K562 (cell line): ENCODE results near the gene PTPN1. TPM values are rescaled to one million over a fixed set of nuclear protein-coding genes. Genes with fewer than 3 reads are reported as not detected.

ENCODE experiments used
- ATAC-seq: fragments of 200-7000 bp; cut with Tn5 transposase; 3 replicates; pipeline ENCODE4 v1.9.1; 2020; ENCODE audit warnings: moderate library complexity
- BruUV-seq: library from RNA; stranded (reverse); fragments of 400-500 nt; replicated peaks from 2 replicates; lab custom pipeline; 2021; lab: Mats Ljungman, UMichigan
- CTCF ChIA-PET: fragments of 300-600 bp; formaldehyde crosslinking; extraction: SDS; loops from one replicate; lab custom pipeline; 2021; ENCODE audit warnings: low intra/inter-chr PET ratio; lab: Yijun Ruan, JAX
- POLR2A ChIA-PET: fragments of 300-600, 350-650 bp; sonication (Branson Sonifier 250); formaldehyde crosslinking; extraction: SDS; loops from one replicate; lab custom pipeline; 2021; ENCODE audit warnings: antibody characterized with exemption, inconsistent platforms; lab: Yijun Ruan, JAX
- DNase-seq, 4 experiments: peaks; one replicate each; pipeline versions ENCODE4 v3.0.0 to v3.0.0-alpha.2; 2011 to 2018; ENCODE audit warnings: low spot score in 3 of 4, mixed read lengths in 3 of 4; ENCODE audit errors: extremely low read depth in 1 of 4
- FAIRE-seq: peaks from 2 replicates; lab custom pipeline; 2011; peaks lifted over from hg19 to GRCh38; lab: Jason Lieb, UNC
- H2AFZ ChIP-seq: 2 replicates; pipeline ENCODE4 v1.6.0; 2011; ENCODE audit warnings: low read depth, low read length, control low read depth, inconsistent platforms
- H3K27ac ChIP-seq: fragments of 200-600 bp; 3 replicates; pipeline ENCODE4 v1.8.0; 2011; ENCODE audit warnings: low read depth, mild to moderate bottlenecking, control low read depth, inconsistent platforms, low read length, moderate library complexity, mixed read lengths; ENCODE audit errors: extremely low read depth
- H3K27me3 ChIP-seq, 2 experiments: fragments of 300-600 bp in 1 of 2; 2 replicates in 1 of 2; 3 replicates in 1 of 2; pipeline versions ENCODE4 v1.6.0 to v1.8.0; 2011; ENCODE audit warnings: inconsistent platforms in 2 of 2, low read length in 2 of 2, mild to moderate bottlenecking in 1 of 2, mixed read lengths in 1 of 2, moderate library complexity in 1 of 2; ENCODE audit not compliant: control insufficient read depth in 2 of 2, insufficient read depth in 2 of 2
- H3K36me3 ChIP-seq: fragments of 300-600 bp; 3 replicates; pipeline ENCODE4 v1.8.0; 2011; ENCODE audit warnings: mild to moderate bottlenecking, low read length, inconsistent platforms; ENCODE audit not compliant: control insufficient read depth, insufficient read depth
- H3K4me1 ChIP-seq, 2 experiments: fragments of 200-600 bp in 1 of 2; replicated peaks in 1 of 2; 2 replicates in 1 of 2; 3 replicates in 1 of 2; pipeline versions ENCODE4 v1.5.1 to v1.8.0; 2011; ENCODE audit warnings: inconsistent platforms in 2 of 2, low read length in 2 of 2, mild to moderate bottlenecking in 1 of 2, mixed read lengths in 1 of 2, moderate library complexity in 1 of 2; ENCODE audit not compliant: control insufficient read depth in 2 of 2, insufficient read depth in 2 of 2
- H3K4me2 ChIP-seq: 2 replicates; pipeline ENCODE4 v1.6.1; 2011; ENCODE audit warnings: low read length, control low read depth, inconsistent platforms, mixed read lengths; ENCODE audit not compliant: insufficient read depth
- H3K4me3 ChIP-seq: fragments of 200-600 bp; sonication (generic), shearing (Covaris generic); 2 replicates; pipeline ENCODE4 v1.5.1; 2016; ENCODE audit warnings: control low read depth, inconsistent platforms
- H3K79me2 ChIP-seq: fragments of 200-600 bp; 3 replicates; pipeline ENCODE4 v1.8.0; 2011; ENCODE audit warnings: low read length, inconsistent platforms; ENCODE audit not compliant: control insufficient read depth, insufficient read depth
- H3K9ac ChIP-seq, 2 experiments: 2 replicates each; pipeline versions ENCODE4 v1.6.0 to v1.6.1; 2011; ENCODE audit warnings: low read depth in 2 of 2, low read length in 2 of 2, control low read depth in 1 of 2, inconsistent platforms in 1 of 2, mild to moderate bottlenecking in 1 of 2, mixed read lengths in 1 of 2; ENCODE audit not compliant: insufficient read depth in 1 of 2
- H3K9me1 ChIP-seq: one replicate; pipeline ENCODE4 v1.6.0; 2011; ENCODE audit warnings: inconsistent platforms, mild to moderate bottlenecking, low read length, moderate library complexity; ENCODE audit not compliant: control insufficient read depth, insufficient read depth
- H3K9me3 ChIP-seq: replicated peaks from 2 replicates; pipeline ENCODE4 v1.5.1; 2011; ENCODE audit warnings: low read depth, low read length, inconsistent platforms; ENCODE audit not compliant: control insufficient read depth, insufficient read depth
- H4K20me1 ChIP-seq: replicated peaks from 2 replicates; pipeline ENCODE4 v1.6.1; 2011; ENCODE audit warnings: low read length, inconsistent platforms, mixed read lengths; ENCODE audit not compliant: control insufficient read depth, insufficient read depth
- ESRRA ChIP-seq: fragments of 450-650 bp; IDR thresholded peaks from 2 replicates; pipeline ENCODE4 v1.6.1; 2014; ENCODE audit warnings: low read depth, mild to moderate bottlenecking, moderate library complexity, borderline replicate concordance
- GTF2B ChIP-seq: IDR thresholded peaks from 2 replicates; pipeline ENCODE4 v1.6.1; 2011; ENCODE audit not compliant: insufficient read length; ENCODE audit errors: extremely low read depth
- MCM3 ChIP-seq: fragments of 450-650 bp; IDR thresholded peaks from 2 replicates; pipeline ENCODE4 v1.6.1; 2016
- NFIX ChIP-seq: fragments of 250-450 bp; sonication (Bioruptor Pico); IDR thresholded peaks from 2 replicates; pipeline ENCODE4 v1.4.0; 2020; ENCODE audit warnings: low read depth, mild to moderate bottlenecking, moderate library complexity
- NR1H2 ChIP-seq: sonication (generic); formaldehyde crosslinking; IDR thresholded peaks from 2 replicates; pipeline ENCODE4 v1.4.0; 2020; ENCODE audit warnings: mild to moderate bottlenecking, missing genetic modification reagents
- PHF21A ChIP-seq: fragments of 450-650 bp; IDR thresholded peaks from 2 replicates; pipeline ENCODE4 v1.6.1; 2017; ENCODE audit warnings: low read depth, borderline replicate concordance
- POLR2G ChIP-seq: fragments of 200-400 bp; formaldehyde crosslinking; IDR thresholded peaks from 2 replicates; pipeline ENCODE4 v1.6.1; 2017; ENCODE audit warnings: low read depth, mild to moderate bottlenecking, antibody characterized with exemption, low read length, moderate library complexity
- RBM22 ChIP-seq: fragments of 200-400 bp; formaldehyde crosslinking; IDR thresholded peaks from 2 replicates; pipeline ENCODE4 v1.6.1; 2018; ENCODE audit warnings: low read length, low read depth; ENCODE audit not compliant: poor library complexity, severe bottlenecking
- SMARCA4 ChIP-seq: fragments of 450-650 bp; IDR thresholded peaks from 2 replicates; pipeline ENCODE4 v1.6.1; 2016
- SMARCC2 ChIP-seq: fragments of 450-650 bp; IDR thresholded peaks from 2 replicates; pipeline ENCODE4 v1.6.1; 2017; ENCODE audit warnings: antibody characterized with exemption, moderate library complexity, mild to moderate bottlenecking, low read depth
- SRF ChIP-seq, 2 experiments: fragments of 250-450, 450-650 bp in 1 of 2; sonication (Bioruptor Pico) in 1 of 2; sonication (generic) in 1 of 2; formaldehyde crosslinking; IDR thresholded peaks; 2 replicates each; pipeline versions ENCODE4 v1.5.0 to v1.5.1; 2020 to 2022; ENCODE audit warnings: mild to moderate bottlenecking in 1 of 2, missing genetic modification reagents in 1 of 2
- ZBTB9 ChIP-seq: fragments of 450-650 bp; formaldehyde crosslinking; IDR thresholded peaks from 2 replicates; pipeline ENCODE4 v1.4.0; 2020; ENCODE audit warnings: mild to moderate bottlenecking, moderate library complexity
- ZNF121 ChIP-seq: sonication (generic); formaldehyde crosslinking; conservative IDR thresholded peaks from 2 replicates; pipeline ENCODE4 v1.8.0; 2022; ENCODE audit warnings: missing genetic modification reagents
- ZNF830 ChIP-seq: fragments of 250-450 bp; sonication (Bioruptor Pico); IDR thresholded peaks from 2 replicates; pipeline ENCODE4 v1.5.0; 2021; ENCODE audit warnings: mild to moderate bottlenecking
- WGBS: fragments of 100-300 bp; shearing (Covaris generic); methylation state at CpG from one replicate; pipeline ENCODE4 v1.1.6; 2016; ENCODE audit warnings: low coverage, mixed read lengths; ENCODE audit not compliant: insufficient coverage; ENCODE audit errors: missing lambda C conversion rate; 5-methylcytosine and 5-hydroxymethylcytosine counted together
- in situ Hi-C: fragments of 300-500 bp; cut with MboI; formaldehyde crosslinking; loops from 4 replicates; pipeline ENCODE4 v1.15.0; 2018; ENCODE audit warnings: inconsistent platforms, mixed read lengths
- intact Hi-C: fragments of 100-400 bp; cut with micrococcal nuclease; formaldehyde crosslinking; loops from 2 replicates; pipeline ENCODE4 v1.14.2; 2022
- polyA plus RNA-seq, 8 experiments: library from polyadenylated mRNA; depleted of rRNA in 4 of 8; stranded (reverse) in 5 of 8; unstranded in 3 of 8; fragments of >200 nt; fragmentation: Nextera tagmentation in 2 of 8; fragmentation: Illumina TruSeq in 1 of 8; extraction: Ambion mirVana in 2 of 8; extraction: Trizol in 1 of 8; gene quantifications; 2 replicates each; pipeline versions ENCODE4 v1.2.1 to v1.2.3, GENCODE V29; 2011 to 2014; ENCODE audit warnings: inconsistent platforms in 1 of 8, missing spikeins in 1 of 8
- total RNA-seq, 7 experiments: library from RNA; depleted of rRNA in 6 of 7; stranded (reverse); fragments of >200 nt in 6 of 7; fragmentation: Illumina TruSeq in 2 of 7; extraction: Trizol in 2 of 7; gene quantifications; 2 replicates each; pipeline versions ENCODE4 v1.2.1 to v1.2.3, GENCODE V29; 2011 to 2021; ENCODE audit warnings: low replicate concordance in 1 of 7

PTPN1 gene
- total and polyA plus RNA-seq, 9 of the 15 experiments (the other 6 are each of a cell fraction or from before 2014, with no cell fraction given), result 11.0 to 85.3 (median 54.0) TPM

DNA sequence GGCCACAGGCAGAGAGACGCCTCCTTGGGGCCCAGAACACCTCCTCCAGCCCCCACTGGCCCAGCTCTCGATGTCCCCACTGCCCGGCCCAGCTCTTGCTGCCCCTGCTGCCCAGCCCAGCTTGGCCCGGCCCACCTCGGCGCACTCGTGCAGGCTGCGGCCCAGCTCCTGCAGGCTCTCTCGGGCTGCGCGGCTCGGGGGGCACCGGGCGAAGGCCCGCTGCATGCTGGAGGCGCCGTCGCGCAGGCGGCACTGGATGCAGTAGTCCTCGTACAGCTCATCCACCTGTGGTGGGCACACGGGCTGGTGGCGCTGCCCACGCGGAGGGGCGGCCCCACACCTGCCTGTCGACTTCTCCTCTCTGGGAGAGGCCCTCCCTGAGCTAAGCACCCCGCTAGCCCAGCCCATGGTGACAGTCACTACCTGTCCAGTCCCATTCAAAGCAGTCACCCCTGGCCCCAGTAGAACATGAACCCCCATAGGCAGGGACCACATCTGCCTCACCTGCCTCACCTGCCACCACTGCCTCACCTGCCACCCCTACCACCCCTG, 99.3 kb downstream of the PTPN1 start (continued):
- TF ChIP-seq NFIX (CRISPR knock-in tag) (no peak), POLR2G (peak; percentile 62), ZNF121 (CRISPR knock-in tag) (no peak), MCM3 (no peak), RBM22 (peak; percentile 64), ZBTB9 (CRISPR knock-in tag) (no peak), ZNF830 (no peak)

GRCh38 chr20:50610212-50610718, 100.1 kb downstream of the PTPN1 start:
- no peak overlapping the region for H3K4me2 ChIP-seq
- no peak overlapping the region for H2AFZ ChIP-seq
- H3K4me3 ChIP-seq, result no peak overlapping the region
- H3K9me1 ChIP-seq, result no peaks in the 10 kb centered on the region
- no peak overlapping the region for H3K9ac ChIP-seq
- CTCF ChIA-PET, result no interaction called here
- H3K79me2 ChIP-seq, result no peaks in the 10 kb centered on the region
- H4K20me1 ChIP-seq, result no peaks in the 10 kb centered on the region
- no peaks in the 10 kb centered on the region for H3K9me3 ChIP-seq
- H3K27ac ChIP-seq, result no peak overlapping the region
- TF ChIP-seq NR1H2 (no peak), GTF2B (no peak), SMARCA4 (no peak), SMARCC2 (no peak), PHF21A (no peak), SRF (CRISPR knock-in tag; IDR thresholded peaks at IDR 0.05) (no peak), ESRRA (peak; percentile 18; the same call in 1 of the 2 replicates)
- TF ChIP-seq, all 486 proteins: peak for 1
- peaks cover 86% of the 10 kb centered on the region; the same call in 2 of the 3 replicates for H3K36me3 ChIP-seq
- intact Hi-C loops, result no loop called here
- POLR2A ChIA-PET, result interaction anchor here (0.6 kb wide), 1 partner anchor 1275 kb away, joined by 3 read pairs; no protein-coding TSS in a partner anchor
- no peak for DNase-seq
- in situ Hi-C loops, result no loop called here
- no peaks in the 10 kb centered on the region; a peak in 1 of 5 replicates for H3K4me1 ChIP-seq
- ATAC-seq, result no peak
- 65% methylated on average over 4 of the region's 4 CpGs for WGBS
- no TSS peak for BruUV-seq
- FAIRE-seq, result no peak
- no peaks in the 10 kb centered on the region for H3K27me3 ChIP-seq
